Right renal cortex interstitium (tissue), 3 donors: ENCODE data around the gene ESPNL. TPM values are rescaled to one million over a fixed set of nuclear protein-coding genes. Genes with fewer than 3 reads are reported as not detected.

Experiments
- DNase-seq, 3 donors: peaks; one replicate each; pipeline ENCODE4 v3.0.0-alpha.2; 2013; ENCODE audit warnings: low read depth in 3 of 3, low spot score in 2 of 3
- polyA plus RNA-seq, 3 donors: library from polyadenylated mRNA; unstranded; fragments of 120-200 nt; gene quantifications; one replicate each; pipeline ENCODE4 v1.2.1, GENCODE V29; 2013; ENCODE audit not compliant: insufficient read length in 3 of 3

ESPNL gene
- polyA plus RNA-seq, 3 donors: 0.39 to 1.4 (median 1.3) TPM

DNA sequence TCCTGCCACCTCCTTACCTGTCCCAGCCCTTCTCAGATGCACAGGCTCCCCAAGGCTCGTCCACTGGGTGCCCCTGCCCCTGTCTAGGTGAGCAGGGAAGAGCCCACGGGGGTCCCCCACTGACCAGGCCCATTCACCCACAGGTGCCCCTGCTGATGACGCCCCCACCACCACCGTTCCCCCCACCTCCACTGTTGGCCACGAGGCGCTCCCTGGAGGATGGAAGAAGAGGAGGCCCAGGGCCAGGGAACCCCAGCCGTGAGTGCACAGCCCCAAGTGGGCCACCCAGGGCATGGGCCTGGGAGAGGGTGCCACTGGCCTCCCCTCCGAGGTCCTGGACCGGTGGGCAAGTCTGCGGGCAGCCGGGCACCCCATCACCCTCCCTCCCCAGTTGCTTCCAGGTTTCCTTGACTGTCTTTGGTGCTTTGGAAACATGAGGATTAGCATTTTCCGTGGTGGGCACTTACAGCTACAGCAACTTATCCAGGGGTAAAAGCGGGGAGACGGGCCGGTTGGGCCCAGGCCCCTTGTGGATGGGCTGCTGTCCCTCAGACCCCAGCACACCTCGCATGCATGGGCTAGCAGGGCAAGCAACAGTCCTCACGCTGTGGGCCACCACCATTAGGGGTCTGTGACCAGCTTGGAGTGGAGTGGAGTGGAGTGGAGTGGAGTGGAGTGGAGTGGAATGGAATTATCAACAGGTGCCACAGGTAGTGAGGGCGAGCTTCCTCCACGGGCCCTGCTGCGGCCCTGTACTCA is 25.2 kb downstream of the ESPNL start:
- DNase-seq: no peak

DNA sequence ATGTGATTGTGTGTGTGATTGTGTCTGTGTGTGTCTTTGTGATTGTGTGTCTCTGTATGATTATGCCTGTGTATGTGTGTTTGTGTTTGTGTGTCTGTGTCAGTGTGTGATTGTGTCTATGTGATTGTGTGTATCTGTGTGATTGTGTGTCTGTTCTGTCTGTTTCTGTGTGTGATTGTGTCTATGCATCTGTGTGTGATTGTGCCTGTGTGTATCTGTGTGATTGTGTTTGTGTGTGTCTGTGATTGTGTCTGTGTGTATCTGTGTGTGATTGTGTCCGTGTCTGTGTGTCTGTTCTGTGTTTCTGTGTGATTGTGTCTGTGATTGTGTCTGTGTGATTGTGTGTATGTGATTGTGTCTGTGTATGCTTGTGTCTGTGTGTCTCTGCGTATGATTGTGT is 26.2 kb downstream of the ESPNL start:
- no peak for DNase-seq

DNA sequence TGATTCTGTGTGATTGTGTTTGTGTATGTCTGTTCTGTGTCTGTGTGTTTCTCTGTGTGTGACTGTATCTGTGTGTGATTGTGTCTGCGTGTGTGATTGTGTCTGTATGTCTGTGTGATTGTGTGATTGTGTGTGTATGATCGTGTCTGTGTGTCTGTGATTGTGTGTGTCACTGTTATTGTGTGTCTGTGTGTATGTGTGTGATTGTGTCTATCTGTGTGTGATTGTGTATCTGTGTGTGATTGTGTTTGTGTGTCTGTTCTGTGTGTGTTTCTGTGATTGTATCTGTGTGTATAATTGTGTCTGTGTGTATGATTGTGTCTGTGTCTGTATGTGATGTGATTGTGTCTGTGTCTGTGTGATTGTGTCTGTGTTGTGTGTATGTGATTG is 26.6 kb downstream of the ESPNL start:
- DNase-seq: no peak

DNA sequence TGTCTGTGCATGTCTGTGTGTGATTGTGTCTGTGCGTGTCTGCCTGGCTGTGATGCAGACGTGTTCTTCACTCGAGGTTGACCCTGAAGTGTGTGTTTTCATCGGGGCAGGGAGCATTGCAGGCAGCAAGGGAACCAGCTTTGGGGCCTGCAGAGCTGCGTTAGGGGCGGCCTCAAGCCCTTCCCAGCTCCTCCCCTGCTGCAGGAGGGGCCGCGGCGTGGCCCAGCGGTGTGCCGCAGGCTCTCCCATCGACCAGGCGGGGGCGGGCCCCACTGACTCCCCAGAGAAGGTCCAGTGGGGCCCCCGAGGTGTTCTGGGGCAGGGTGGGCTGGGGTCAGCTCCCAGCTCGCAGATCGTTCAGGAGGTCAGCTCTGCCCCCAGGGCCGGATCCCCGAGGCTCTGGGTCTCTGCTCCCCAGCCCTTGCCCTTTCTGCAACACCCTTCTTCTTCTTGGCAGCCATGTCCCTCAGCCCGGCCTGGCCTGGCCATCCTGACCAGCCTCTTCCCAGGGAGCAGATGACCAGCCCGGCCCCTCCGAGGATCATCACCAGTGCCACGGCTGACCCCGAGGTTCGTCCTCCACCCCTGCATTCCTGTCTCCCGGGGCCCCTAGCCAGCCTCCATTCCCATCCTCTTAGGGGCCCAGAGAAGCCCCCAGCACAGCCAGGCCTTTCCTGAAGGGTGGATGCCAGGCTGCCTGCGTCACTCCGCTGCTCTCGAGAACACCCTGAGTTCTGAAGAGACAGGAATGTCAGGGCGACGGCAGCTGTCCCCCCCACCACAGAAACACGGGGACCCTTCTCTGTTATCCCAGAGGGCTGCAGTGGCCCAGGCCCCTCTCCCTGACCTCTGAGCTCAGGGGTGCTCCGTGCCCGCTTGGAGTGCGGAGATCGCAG is 27.3 kb downstream of the ESPNL start:
- DNase-seq: no peak

DNA sequence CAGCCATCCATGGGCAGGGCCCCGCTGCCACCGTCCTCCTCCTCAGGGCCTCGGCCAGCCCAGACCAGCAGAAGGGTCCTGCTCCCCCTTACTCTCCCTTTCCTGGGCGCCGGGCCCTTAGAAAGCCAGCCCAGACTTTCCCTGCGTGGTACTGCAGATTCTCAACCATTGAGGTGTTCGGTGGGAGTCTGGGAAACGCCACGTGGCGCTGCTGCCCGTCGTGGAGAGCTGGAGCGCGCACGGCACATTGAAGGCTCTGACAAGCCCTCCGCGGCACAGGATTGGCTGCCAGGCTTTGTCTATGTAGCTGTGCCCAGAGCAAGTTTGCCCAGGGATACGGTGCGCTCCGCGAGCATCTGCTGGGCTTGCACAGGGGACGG is 27.9 kb downstream of the ESPNL start:
- no peak for DNase-seq

DNA sequence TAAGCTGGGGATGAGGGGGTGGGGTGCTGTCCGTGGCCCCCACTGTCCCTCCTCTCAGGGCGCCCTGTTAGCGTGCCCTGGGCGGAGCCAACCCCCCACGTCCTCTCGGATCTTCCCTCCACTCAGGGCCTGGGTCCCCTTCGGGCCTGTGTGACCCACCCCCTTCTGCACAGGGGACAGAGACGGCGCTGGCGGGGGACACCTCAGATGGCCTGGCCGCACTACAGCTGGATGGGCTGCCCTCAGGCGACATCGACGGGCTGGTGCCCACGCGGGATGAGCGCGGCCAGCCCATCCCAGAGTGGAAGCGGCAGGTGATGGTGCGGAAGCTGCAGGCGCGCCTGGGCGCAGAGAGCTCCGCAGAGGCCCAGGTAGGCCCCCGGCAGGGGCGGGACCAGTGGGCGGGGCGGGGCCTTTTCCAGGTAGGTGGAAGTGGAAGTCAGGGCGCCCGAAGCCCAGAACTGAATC is 28.4 kb downstream of the ESPNL start:
- DNase-seq: no peak

DNA sequence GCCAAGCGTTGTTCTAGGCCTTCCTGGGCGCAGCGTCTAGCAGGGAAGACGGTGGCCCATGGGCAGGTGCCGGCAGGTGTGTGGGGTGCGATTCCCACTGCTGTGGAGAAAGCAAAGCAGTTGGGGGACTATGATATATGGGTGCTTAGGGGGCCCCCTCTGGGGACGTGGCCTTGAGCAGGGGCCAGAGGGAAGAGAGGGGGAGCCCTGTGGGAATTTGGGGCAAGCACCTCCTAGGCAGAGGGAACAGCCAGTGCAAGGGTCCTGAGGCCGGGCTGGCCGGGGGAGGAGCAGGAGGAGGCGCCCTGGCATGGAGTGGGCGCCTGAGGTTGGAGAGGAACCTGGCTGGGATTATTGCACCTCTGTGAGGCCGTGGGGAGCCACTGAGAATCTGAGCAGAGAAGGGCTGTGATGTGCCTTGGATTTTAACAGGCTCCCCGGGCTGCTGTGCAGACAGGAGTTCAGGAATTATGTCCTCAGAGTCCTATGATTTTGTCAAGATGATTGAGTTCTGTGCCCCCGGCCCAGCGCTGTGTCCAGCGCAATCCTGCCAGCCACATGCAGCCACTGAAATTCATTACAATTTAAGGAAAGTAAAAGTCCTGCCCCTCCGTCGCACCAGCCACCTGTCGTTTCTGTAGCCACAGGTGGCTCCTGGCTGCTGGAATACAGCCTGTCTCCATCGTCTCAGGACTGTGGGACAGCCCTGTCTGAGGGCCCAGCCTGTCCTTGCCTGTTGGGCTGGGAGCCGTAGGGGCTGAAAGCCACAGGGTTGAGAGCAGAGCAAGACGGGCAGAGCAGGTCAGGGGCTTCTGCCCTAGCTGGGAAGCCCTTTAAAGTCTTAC is 29.2 kb downstream of the ESPNL start:
- DNase-seq: no peak

DNA sequence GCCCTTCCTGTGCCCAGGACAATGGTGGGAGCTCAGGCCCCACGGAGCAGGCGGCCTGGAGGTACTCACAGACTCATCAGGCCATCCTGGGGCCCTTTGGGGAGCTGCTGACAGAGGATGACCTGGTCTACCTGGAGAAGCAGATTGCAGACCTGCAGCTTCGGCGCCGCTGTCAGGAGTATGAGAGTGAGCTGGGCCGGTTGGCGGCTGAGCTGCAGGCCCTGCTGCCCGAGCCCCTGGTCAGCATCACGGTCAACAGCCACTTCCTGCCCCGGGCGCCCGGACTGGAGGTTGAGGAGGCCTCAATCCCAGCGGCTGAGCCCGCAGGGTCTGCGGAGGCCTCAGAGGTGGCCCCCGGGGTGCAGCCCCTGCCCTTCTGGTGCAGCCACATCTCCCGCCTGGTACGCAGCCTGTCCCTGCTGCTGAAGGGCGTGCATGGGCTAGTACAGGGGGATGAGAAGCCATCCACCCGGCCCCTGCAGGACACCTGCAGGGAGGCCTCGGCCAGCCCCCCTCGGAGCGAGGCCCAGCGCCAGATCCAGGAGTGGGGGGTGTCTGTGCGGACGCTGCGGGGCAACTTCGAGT is 30.1 kb downstream of the ESPNL start:
- no peak for DNase-seq

DNA sequence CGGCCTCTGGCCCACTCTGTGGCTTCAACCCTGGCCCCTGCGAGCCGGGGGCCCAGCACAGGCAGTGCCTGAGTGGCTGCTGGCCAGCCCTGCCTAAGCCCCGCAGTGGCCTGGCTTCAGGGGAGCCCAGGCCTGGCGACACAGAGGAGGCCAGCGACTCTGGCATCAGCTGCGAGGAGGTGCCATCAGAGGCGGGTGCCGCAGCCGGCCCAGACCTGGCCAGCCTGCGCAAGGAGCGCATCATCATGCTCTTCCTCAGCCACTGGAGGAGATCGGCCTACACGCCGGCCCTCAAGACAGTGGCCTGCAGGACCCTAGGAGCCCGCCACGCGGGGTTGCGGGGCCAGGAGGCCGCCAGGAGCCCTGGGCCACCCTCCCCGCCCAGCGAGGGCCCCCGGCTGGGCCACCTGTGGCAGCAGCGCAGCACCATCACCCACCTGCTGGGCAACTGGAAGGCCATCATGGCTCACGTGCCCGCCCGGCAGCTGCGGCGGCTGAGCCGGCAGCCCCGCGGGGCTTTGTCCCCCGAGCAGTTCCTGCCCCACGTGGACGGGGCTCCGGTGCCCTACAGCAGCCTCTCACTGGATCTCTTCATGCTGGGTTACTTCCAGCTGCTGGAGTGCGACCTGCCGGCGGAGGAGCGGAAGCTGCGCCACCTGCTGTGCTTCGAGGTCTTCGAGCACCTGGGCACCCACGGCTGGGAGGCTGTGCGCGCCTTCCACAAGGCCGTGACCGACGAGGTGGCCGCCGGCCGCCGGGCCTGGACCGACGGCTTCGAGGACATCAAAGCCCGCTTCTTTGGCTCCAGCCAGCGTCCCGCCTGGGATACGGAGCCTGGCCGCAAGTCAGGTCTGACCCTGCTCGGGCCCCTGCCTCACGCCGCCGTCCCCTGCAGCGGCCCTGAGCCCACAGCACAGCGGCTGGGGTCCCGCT is 30.8 kb downstream of the ESPNL start:
- no peak for DNase-seq

DNA sequence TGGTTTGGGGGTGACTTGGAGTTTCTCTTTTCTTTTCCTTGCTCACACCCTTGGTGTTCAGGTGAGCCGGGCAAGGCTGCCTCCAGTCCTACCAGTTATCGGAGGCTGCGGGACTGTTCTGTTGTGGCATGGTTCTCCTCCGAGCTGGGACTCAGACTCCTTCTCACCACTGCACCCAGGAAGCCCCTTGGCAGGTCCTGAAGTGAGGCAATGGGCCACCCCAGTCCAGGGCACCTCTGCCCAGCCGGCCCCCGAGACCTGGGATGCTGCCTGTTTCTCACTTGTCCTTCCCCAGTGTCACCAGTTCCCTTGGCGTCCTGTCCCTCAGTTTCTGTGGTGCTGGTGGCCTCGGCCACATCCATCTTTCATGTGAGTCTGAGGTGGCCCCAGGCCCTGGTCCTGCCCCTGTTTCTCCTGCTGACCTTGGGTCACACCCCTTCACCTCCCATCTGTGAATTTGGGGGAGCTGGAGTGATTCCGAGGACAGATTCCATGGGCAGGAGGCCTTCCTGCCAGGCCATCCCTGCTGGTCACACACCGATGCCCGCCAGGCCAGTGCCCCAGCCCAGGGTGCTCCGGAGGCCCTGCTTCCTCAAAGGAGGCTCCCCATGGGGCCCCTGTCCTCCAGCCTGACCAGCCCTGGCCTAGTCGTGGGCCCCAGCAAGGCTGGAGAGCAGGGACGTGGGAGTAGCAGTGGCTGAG is 31.8 kb downstream of the ESPNL start:
- no peak for DNase-seq

DNA sequence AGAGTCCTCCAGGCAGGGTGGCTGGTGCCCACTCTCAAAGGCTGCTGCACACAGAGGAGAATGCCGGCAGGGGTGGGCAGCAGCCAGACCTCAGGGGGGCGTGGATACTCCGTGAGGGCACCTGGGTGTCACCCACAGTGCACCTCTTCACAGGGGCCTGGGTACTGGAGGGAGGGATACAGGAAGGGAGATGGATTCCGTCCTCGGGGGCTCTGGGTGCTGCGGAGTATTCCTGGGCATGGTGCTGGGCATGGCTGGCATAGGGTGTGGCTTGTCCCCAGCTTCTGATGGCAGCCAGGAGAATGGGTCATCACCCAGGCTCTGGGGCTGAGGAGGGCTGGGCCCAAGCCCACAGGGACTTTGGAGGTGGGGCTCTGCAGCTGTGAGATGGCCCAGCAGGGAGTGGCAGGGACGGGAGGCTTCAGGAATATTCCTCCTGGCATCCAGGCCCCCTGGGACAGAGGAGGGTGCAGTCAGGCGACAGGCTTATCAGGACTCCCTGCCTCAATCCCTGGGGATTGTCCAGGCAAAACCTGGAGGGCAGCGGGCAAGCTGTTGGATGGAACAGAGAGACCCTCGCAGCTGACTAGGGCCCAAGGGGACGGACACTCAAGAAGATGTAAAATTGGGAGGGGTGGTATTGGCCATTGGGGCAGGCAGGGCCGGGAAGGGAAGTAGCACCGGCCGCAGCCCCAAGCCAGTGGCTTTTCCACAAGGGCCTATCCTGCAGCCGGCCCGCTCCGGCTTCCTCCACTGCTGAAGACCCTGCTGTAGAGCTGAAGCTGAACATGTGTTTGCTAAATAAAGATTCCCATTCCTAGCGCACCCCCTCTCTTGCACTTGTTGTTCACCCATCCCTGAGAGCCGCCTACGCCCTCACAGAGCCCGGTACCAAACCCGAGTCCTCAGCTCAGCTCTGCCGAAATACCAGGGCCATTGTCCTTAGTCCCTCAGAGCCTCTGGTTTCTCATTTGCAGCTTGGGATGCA is 32.6 kb downstream of the ESPNL start:
- no peak for DNase-seq

DNA sequence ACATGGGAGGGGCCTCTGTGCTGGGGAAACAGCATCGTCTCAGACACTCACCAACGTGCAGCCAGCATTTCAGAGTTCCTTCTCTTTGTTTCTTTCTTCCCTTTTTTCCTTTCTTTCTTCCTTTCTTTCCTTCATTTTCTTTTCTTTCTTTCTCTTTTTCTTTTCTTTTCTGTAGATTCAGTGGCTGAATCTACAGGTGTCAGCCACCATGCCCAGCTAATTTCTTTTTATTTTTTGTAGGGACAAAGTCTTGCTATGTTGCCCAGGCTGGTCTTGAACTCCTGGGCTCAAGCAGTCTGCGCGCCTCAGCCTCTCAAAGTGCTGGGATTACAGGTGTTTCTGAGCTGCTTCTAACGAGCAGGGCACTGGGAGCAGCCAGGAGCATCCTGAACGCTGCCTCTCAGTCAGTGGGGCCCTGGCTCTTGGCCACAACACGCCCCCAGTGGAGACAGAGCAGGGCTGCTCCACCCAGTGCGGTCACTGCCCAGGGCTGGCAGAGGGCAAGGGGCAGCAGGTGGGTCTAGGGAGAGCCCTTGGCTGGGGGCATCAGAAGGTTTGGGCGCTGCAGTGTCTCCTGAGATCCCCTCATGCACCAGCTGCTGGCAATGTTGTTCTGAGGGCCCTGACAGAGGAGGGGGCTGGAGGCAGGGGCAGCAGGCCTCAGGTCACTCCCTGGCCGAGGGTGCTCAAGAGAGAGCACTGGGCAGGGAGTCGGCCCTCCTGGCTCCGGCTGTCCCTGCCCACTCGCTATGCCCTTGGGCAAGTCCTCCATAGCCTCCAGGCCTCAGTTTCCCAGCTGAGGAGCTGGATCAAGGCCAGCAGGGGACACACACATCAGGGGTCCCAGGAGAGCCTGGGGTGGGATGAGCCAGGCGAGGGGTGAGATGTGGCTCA is 33.6 kb downstream of the ESPNL start:
- DNase-seq: no peak

DNA sequence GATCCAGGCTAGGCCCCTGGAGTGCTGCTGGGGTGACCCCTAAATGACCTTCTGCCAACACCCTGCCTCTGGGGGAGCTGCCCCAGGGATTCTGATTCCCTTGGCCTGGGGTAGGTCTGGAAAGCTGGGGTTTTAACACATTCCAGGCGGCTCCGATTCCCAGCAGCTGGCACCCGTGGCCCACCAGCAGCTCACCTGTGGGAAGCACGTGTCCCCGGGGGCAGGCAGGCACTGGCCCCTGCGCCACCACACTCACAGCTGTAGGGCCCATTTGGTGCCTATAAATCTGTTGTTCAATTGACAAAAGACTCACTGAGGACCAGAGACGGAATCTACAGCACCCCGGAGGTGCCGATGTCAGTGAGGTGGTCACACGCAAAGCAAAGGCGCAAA is 34.2 kb downstream of the ESPNL start:
- DNase-seq: no peak

DNA sequence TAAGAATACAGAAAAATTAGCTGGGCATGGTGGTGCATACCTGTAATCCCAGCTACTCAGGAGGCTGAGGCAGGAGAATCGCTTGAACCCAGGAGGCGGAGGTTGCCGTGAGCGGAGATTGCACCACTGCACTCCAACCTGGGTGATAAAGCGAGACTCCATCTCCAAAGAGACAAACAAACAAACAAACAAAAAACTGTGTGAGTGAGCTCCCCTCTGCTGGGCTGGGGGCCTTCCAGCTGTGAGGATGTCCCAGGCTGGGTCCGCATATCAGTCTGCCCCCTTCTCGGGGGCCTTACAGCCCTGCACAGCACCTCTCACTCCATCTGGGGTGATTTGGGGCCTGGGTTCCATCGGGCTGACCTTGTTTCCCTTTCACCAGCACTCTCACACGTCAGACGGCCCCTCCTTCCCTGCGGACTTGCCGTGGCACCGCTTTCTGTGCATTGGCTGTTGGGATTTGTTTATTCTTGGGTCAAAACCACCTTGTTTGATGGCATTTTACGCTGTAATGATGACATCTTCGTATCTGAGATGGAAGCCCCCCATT is 35.5 kb downstream of the ESPNL start:
- DNase-seq: no peak

DNA sequence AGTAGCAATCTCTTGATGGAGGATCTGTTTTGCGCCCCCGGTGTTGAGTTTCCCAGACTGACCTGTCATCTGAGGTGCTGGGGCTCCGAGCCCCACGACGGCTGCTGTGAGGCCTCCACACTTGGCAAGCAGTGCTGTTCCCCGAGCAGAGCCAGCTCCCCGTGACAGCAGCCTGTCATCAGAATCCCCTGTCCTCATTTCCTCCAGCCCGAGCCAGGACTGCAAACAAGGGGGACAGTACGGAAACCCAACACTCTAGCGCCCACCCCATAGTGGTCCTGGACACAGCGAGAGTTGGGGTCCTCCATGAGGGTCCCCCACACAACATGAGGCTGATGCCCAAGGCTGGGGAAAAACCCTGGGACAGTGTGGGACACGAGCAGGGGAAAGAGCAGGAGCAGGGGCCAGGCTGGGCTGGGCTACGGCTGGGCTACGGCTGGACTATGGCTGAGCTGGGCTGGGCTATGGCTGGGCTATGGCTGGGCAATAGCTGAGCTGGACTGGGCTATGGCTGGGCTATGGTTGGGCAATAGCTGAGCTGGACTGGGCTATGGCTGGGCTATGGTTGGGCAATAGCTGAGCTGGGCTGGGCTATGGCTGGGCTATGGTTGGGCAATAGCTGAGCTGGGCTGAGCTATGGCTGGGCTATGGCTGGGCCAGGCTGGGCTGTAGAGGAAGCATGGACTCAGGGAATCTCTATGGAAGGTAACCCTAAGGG is 36.8 kb downstream of the ESPNL start:
- DNase-seq: no peak

DNA sequence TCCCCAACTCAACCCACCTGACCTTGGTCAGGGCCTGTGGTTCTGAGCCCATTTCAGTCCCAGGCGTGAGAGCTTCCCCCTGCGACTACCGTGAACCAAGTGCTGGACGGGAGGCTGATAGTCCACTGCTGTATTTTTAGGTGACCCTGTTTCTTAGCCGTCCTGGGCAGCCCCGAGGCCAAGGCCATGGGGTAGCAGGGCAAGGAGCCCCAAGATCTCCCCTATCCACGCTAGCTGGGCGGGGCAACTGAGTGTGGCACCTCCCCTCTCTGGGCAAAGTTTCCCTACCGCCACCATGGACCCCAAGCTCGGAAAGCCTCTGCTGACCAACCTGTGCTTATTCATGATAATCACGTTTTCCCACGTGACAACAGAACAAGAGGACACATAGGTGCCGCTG is 37.7 kb downstream of the ESPNL start:
- no peak for DNase-seq
